Measurements from ENCODE around the gene STK26. TPM values are rescaled to one million over a fixed set of nuclear protein-coding genes. Genes with fewer than 3 reads are reported as not detected.

STK26 gene
- 10 to 100 TPM; 12.8 to 19.2 (median 15.0) TPM for total RNA-seq

GRCh38 chrX:132022967-132023895 lies at the start of gene STK26:
TSS of gene STK26 (plus strand) at chrX:132023302. CDS start at chrX:132023618, 316 bp downstream.
- peak within 1 kb of the TSS; percentile 74 to 85 for H3K27ac ChIP-seq
- H3K27me3 ChIP-seq: peaks cover 0 to 25% of the 10 kb centered on the region in 2 donors
- TF ChIP-seq POLR2AphosphoS5 (IDR thresholded peaks at IDR 0.05): peak in 1 of 3 donors; percentile 53
- no peak for TF ChIP-seq CTCF (IDR thresholded peaks at IDR 0.05)
- no peaks in the 10 kb centered on the region for H3K36me3 ChIP-seq
- peak; percentile 55 to 58 for DNase-seq (ENCODE audit: low spot score in 2 of 2)
- H3K4me1 ChIP-seq: no peaks in the 10 kb centered on the region
- intact Hi-C loops (cut with DNase I; ENCODE audit: low total_unique reads): no loop called here
- H3K9me3 ChIP-seq: no peaks in the 10 kb centered on the region
- H3K4me3 ChIP-seq: peak within 1 kb of the TSS; percentile 56 to 81 (median 64)

GRCh38 chrX:131975851-131976250 lies 47.3 kb upstream of the STK26 start:
- intact Hi-C loops (cut with DNase I; ENCODE audit: low total_unique reads): no loop called here
- H3K27me3 ChIP-seq: peaks cover 0 to 61% of the 10 kb centered on the region in 2 donors
- no peak overlapping the region for H3K4me3 ChIP-seq
- no peaks in the 10 kb centered on the region for H3K36me3 ChIP-seq
- H3K27ac ChIP-seq: no peak overlapping the region
- no peak for DNase-seq (ENCODE audit: low spot score in 2 of 2)
- no peaks in the 10 kb centered on the region for H3K9me3 ChIP-seq
- TF ChIP-seq POLR2AphosphoS5 (IDR thresholded peaks at IDR 0.05) (no peak), CTCF (IDR thresholded peaks at IDR 0.05) (no peak), POLR2A (IDR thresholded peaks at IDR 0.05) (no peak)
- no peaks in the 10 kb centered on the region for H3K4me1 ChIP-seq

GRCh38 chrX:131977619-131978018 lies 45.5 kb upstream of the STK26 start:
- H3K9me3 ChIP-seq: no peaks in the 10 kb centered on the region
- no peaks in the 10 kb centered on the region for H3K36me3 ChIP-seq
- intact Hi-C loops (cut with DNase I; ENCODE audit: low total_unique reads): no loop called here
- no peak overlapping the region for H3K4me3 ChIP-seq
- no peaks in the 10 kb centered on the region for H3K4me1 ChIP-seq
- H3K27ac ChIP-seq: no peak overlapping the region
- TF ChIP-seq CTCF (IDR thresholded peaks at IDR 0.05) (no peak), POLR2AphosphoS5 (IDR thresholded peaks at IDR 0.05) (no peak), POLR2A (IDR thresholded peaks at IDR 0.05) (no peak)
- no peak for DNase-seq (ENCODE audit: low spot score in 2 of 2)
- H3K27me3 ChIP-seq: peaks cover 0 to 53% of the 10 kb centered on the region in 2 donors

GRCh38 chrX:131979116-131979515 lies 44.0 kb upstream of the STK26 start:
- intact Hi-C loops (cut with DNase I; ENCODE audit: low total_unique reads): no loop called here
- Histone ChIP-seq H3K27ac (no peak overlapping the region), H3K4me1 (no peaks in the 10 kb centered on the region), H3K9me3 (no peaks in the 10 kb centered on the region), H3K4me3 (no peak overlapping the region), H3K27me3 (peaks cover 0 to 61% of the 10 kb centered on the region in 2 donors), H3K36me3 (no peaks in the 10 kb centered on the region)
- TF ChIP-seq POLR2A (IDR thresholded peaks at IDR 0.05): no peak
- DNase-seq (ENCODE audit: low spot score in 2 of 2): no peak

- TF ChIP-seq CTCF (IDR thresholded peaks at IDR 0.05) (no peak), POLR2A (IDR thresholded peaks at IDR 0.05) (no peak), POLR2AphosphoS5 (IDR thresholded peaks at IDR 0.05) (no peak)
- H3K36me3 ChIP-seq: no peaks in the 10 kb centered on the region
- H3K9me3 ChIP-seq: no peaks in the 10 kb centered on the region
- intact Hi-C loops (cut with DNase I; ENCODE audit: low total_unique reads): no loop called here
- no peak overlapping the region for H3K27ac ChIP-seq
- no peaks in the 10 kb centered on the region for H3K4me1 ChIP-seq
- H3K27me3 ChIP-seq: peaks cover 0 to 65% of the 10 kb centered on the region in 2 donors
- H3K4me3 ChIP-seq: no peak overlapping the region
- DNase-seq (ENCODE audit: low spot score in 2 of 2): no peak
Measured at GRCh38 chrX:131985526-131986049, 37.5 kb upstream of the STK26 start.
